Sciatic nerve (tissue), 2 donors: ENCODE results near the gene SLC9A7. TPM values are rescaled to one million over a fixed set of nuclear protein-coding genes. Genes with fewer than 3 reads are reported as not detected.
A peak's percentile ranks its signal among the peaks of the same experiment; 100 is the strongest.

Source experiments
- ATAC-seq: fragments of 200-7000 bp; cut with Tn5 transposase; one replicate; pipeline ENCODE4 v1.9.1; 2020; ENCODE audit warnings: mild to moderate bottlenecking, moderate library complexity
- DNase-seq: peaks from one replicate; pipeline ENCODE4 v3.0.0-alpha.2; 2020; ENCODE audit warnings: low spot score
- intact Hi-C: fragments of 100-400 bp; cut with DNase I; formaldehyde crosslinking; loops from one replicate; pipeline ENCODE4 v1.14.2; 2022
- total RNA-seq: library from RNA; stranded (reverse); fragmentation: NEBNext Ultra II Directional; extraction: Animal tissue kit (Norgen Biotek cat#: 25700); gene quantifications from one replicate; pipeline ENCODE4 v1.2.1, GENCODE V29; 2021
- donor health status: DM: no; HTN: no; CAD: no.
- donor health status: DM: no; HTN: no; CAD: no.

Gene SLC9A7
- total RNA-seq, 1 donor from 2014 or later, result 6.5 TPM

GRCh38 chrX:46713672-46714490 is 45.0 kb downstream of the SLC9A7 start:
- intact Hi-C loops, result no loop called here
- no peak for ATAC-seq
- no peak for DNase-seq

GRCh38 chrX:46712764-46713163 is 46.2 kb downstream of the SLC9A7 start:
- DNase-seq (no peak), ATAC-seq (no peak)
- intact Hi-C loops, result no loop called here

GRCh38 chrX:46710927-46711623 is 47.8 kb downstream of the SLC9A7 start:
- DNase-seq, result no peak
- intact Hi-C loops, result no loop called here
- no peak for ATAC-seq

GRCh38 chrX:46710425-46710824 is 48.5 kb downstream of the SLC9A7 start:
- DNase-seq, result no peak
- intact Hi-C loops, result no loop called here
- no peak for ATAC-seq

- ATAC-seq (no peak), DNase-seq (no peak)
- intact Hi-C loops, result no loop called here
These were observed 51.5 kb downstream of the SLC9A7 start for GRCh38 chrX:46707274-46707965.

GRCh38 chrX:46704767-46705386 is 54.0 kb downstream of the SLC9A7 start:
- DNase-seq, result no peak
- intact Hi-C loops, result no loop called here
- ATAC-seq, result no peak

- no peak for DNase-seq
- no peak for ATAC-seq
- intact Hi-C loops, result no loop called here
These were observed 54.9 kb downstream of the SLC9A7 start for GRCh38 chrX:46703980-46704379.

GRCh38 chrX:46698691-46699090 is 60.2 kb downstream of the SLC9A7 start:
- ATAC-seq (no peak), DNase-seq (no peak)
- intact Hi-C loops, result no loop called here

GRCh38 chrX:46695491-46695890 is 63.4 kb downstream of the SLC9A7 start:
- DNase-seq (no peak), ATAC-seq (no peak)
- intact Hi-C loops, result no loop called here

- intact Hi-C loops, result no loop called here
- ATAC-seq (no peak), DNase-seq (no peak)
These were observed 64.4 kb downstream of the SLC9A7 start for GRCh38 chrX:46694549-46694948.

GRCh38 chrX:46693149-46693548 is 65.8 kb downstream of the SLC9A7 start:
- intact Hi-C loops, result no loop called here
- no peak for DNase-seq
- no peak for ATAC-seq

GRCh38 chrX:46690818-46691217 is 68.1 kb downstream of the SLC9A7 start:
- no peak for ATAC-seq
- intact Hi-C loops, result no loop called here

GRCh38 chrX:46687619-46688018 is 71.3 kb downstream of the SLC9A7 start:
- intact Hi-C loops, result no loop called here
- DNase-seq (no peak), ATAC-seq (no peak)

More at GRCh38 chrX:46690818-46691217, 68.1 kb downstream of the SLC9A7 start:
- no peak for DNase-seq

GRCh38 chrX:46686003-46686645 is 72.8 kb downstream of the SLC9A7 start:
- no peak for DNase-seq
- intact Hi-C loops, result no loop called here
- peak; percentile 52 for ATAC-seq

GRCh38 chrX:46683048-46683447 is 75.9 kb downstream of the SLC9A7 start:
- no peak for ATAC-seq

GRCh38 chrX:46681849-46682248 is 77.1 kb downstream of the SLC9A7 start:
- intact Hi-C loops, result no loop called here
- DNase-seq, result no peak
- ATAC-seq, result no peak

More at GRCh38 chrX:46683048-46683447, 75.9 kb downstream of the SLC9A7 start:
- intact Hi-C loops, result no loop called here
- DNase-seq, result no peak

GRCh38 chrX:46678232-46678631 is 80.7 kb downstream of the SLC9A7 start:
- intact Hi-C loops, result no loop called here
- DNase-seq (no peak), ATAC-seq (no peak)

GRCh38 chrX:46676399-46677356 is 82.2 kb downstream of the SLC9A7 start:
- no peak for ATAC-seq
- DNase-seq, result no peak
- intact Hi-C loops, result no loop called here
